K562 (cell line): ENCODE measurements around the gene PLXDC1. TPM values are rescaled to one million over a fixed set of nuclear protein-coding genes. Genes with fewer than 3 reads are reported as not detected.
A peak's percentile ranks its signal among the peaks of the same experiment; 100 is the strongest.

Source experiments
- BMI1 ChIP-seq: fragments of 150-350 bp; IDR thresholded peaks from 2 replicates; pipeline ENCODE4 v1.6.1; 2014; ENCODE audit warnings: low read length
- BRD4 ChIP-seq: fragments of 200-600 bp; sonication (generic); IDR thresholded peaks from 2 replicates; pipeline ENCODE4 v1.6.1; 2017; ENCODE audit warnings: inconsistent platforms
- CBFA2T3 ChIP-seq: fragments of 450-650 bp; IDR thresholded peaks from 2 replicates; pipeline ENCODE4 v1.6.1; 2017
- GABPB2 ChIP-seq: fragments of 250-450 bp; sonication (Bioruptor Pico); conservative IDR thresholded peaks from 2 replicates; pipeline ENCODE4 v1.5.1; 2021; ENCODE audit warnings: mild to moderate bottlenecking
- HNRNPK ChIP-seq: fragments of 200-400 bp; formaldehyde crosslinking; IDR thresholded peaks from one replicate; pipeline ENCODE4 v1.6.1; 2018; ENCODE audit warnings: mild to moderate bottlenecking, low read depth, low read length; ENCODE audit not compliant: poor library complexity, severe bottlenecking
- HNRNPL ChIP-seq: fragments of 200-400 bp; formaldehyde crosslinking; IDR thresholded peaks from 2 replicates; pipeline ENCODE4 v1.6.1; 2017; ENCODE audit warnings: low read depth, mild to moderate bottlenecking, low read length
- PRPF4 ChIP-seq: fragments of 200-400 bp; formaldehyde crosslinking; IDR thresholded peaks from one replicate; pipeline ENCODE4 v1.6.1; 2017; ENCODE audit warnings: low read length, low read depth, mild to moderate bottlenecking; ENCODE audit not compliant: insufficient read depth, poor library complexity, severe bottlenecking
- RFX1 ChIP-seq: fragments of 450-650 bp; IDR thresholded peaks from 2 replicates; pipeline ENCODE4 v1.6.1; 2016; ENCODE audit warnings: mild to moderate bottlenecking, moderate library complexity
- SAFB ChIP-seq: fragments of 200-400 bp; formaldehyde crosslinking; IDR thresholded peaks from 2 replicates; pipeline ENCODE4 v1.6.1; 2017; ENCODE audit warnings: low read depth, low read length, borderline replicate concordance
- TAL1 ChIP-seq: fragments of 450-650 bp; IDR thresholded peaks from 2 replicates; pipeline ENCODE4 v1.6.1; 2016; ENCODE audit warnings: mild to moderate bottlenecking
- TRIM24 ChIP-seq, 2 experiments: fragments of 450-650 bp; IDR thresholded peaks; 2 replicates each; pipeline ENCODE4 v1.6.1; 2016
- U2AF2 ChIP-seq: fragments of 200-400 bp; formaldehyde crosslinking; optimal IDR thresholded peaks from 2 replicates; pipeline ENCODE3; 2017; ENCODE audit warnings: low read depth, mild to moderate bottlenecking, low read length
- ZBTB17 ChIP-seq: fragments of 450-650 bp; formaldehyde crosslinking; IDR thresholded peaks from 2 replicates; pipeline ENCODE4 v1.4.0; 2020; ENCODE audit warnings: mild to moderate bottlenecking
- ZNF12 ChIP-seq: sonication (generic); formaldehyde crosslinking; IDR thresholded peaks from 2 replicates; pipeline ENCODE4 v1.4.0; 2020; ENCODE audit warnings: mild to moderate bottlenecking, missing genetic modification reagents
- ZNF134 ChIP-seq: fragments of 250-450 bp; sonication (Bioruptor Pico); conservative IDR thresholded peaks from 2 replicates; pipeline ENCODE4 v1.4.0; 2020
- ZNF140 ChIP-seq: fragments of 250-450 bp; sonication (Bioruptor Pico); IDR thresholded peaks from 2 replicates; pipeline ENCODE4 v1.8.0; 2021; ENCODE audit warnings: moderate library complexity, mild to moderate bottlenecking, inconsistent platforms
- polyA plus RNA-seq, 8 experiments: library from polyadenylated mRNA; depleted of rRNA in 4 of 8; stranded (reverse) in 5 of 8; unstranded in 3 of 8; fragments of >200 nt; fragmentation: Nextera tagmentation in 2 of 8; fragmentation: Illumina TruSeq in 1 of 8; extraction: Ambion mirVana in 2 of 8; extraction: Trizol in 1 of 8; gene quantifications; 2 replicates each; pipeline versions ENCODE4 v1.2.1 to v1.2.3, GENCODE V29; 2011 to 2014; ENCODE audit warnings: inconsistent platforms in 1 of 8, missing spikeins in 1 of 8
- total RNA-seq, 7 experiments: library from RNA; depleted of rRNA in 6 of 7; stranded (reverse); fragments of >200 nt in 6 of 7; fragmentation: Illumina TruSeq in 2 of 7; extraction: Trizol in 2 of 7; gene quantifications; 2 replicates each; pipeline versions ENCODE4 v1.2.1 to v1.2.3, GENCODE V29; 2011 to 2021; ENCODE audit warnings: low replicate concordance in 1 of 7
- TF ChIP-seq, protein P1 (sequence below): fragments of 250-450 bp; sonication (Bioruptor Pico); IDR thresholded peaks from 2 replicates; pipeline ENCODE4 v1.4.0; 2020; ENCODE audit warnings: mild to moderate bottlenecking, moderate library complexity
- TF ChIP-seq, protein P2 (sequence below): fragments of 450-650 bp; IDR thresholded peaks from 2 replicates; pipeline ENCODE4 v1.6.1; 2016; ENCODE audit warnings: mild to moderate bottlenecking, moderate library complexity

Gene PLXDC1
- total and polyA plus RNA-seq, 9 of the 15 experiments (the other 6 are each of a cell fraction or from before 2014, with no cell fraction given) = not detected

DNA sequence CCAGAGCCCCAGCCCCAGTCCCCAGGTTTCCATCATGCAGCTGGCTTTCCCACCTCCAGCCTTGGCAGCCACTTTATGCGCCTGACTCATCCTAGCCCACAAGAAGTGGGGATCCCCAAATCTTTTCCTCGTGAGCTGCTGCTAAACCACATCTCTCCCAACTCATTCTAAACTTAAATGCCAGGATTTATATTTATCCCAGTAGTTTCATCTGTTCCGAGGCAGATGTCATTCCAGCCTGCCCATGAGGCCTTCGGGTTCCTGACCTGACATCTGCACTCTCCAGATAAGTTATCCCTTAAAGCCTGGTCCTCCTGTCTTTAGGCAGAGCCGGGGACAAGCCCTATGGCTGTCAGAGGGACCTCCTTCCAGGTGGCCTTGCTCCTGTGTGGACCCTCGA, 16.6 kb downstream of the PLXDC1 start (continued):
- TF ChIP-seq, protein P1, sequence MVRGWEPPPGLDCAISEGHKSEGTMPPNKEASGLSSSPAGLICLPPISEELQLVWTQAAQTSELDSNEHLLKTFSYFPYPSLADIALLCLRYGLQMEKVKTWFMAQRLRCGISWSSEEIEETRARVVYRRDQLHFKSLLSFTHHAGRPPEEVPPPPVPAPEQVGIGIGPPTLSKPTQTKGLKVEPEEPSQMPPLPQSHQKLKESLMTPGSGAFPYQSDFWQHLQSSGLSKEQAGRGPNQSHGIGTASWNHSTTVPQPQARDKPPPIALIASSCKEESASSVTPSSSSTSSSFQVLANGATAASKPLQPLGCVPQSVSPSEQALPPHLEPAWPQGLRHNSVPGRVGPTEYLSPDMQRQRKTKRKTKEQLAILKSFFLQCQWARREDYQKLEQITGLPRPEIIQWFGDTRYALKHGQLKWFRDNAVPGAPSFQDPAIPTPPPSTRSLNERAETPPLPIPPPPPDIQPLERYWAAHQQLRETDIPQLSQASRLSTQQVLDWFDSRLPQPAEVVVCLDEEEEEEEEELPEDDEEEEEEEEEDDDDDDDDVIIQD = no peak
- TF ChIP-seq U2AF2 (no peak), BMI1 (no peak), ZBTB17 (CRISPR knock-in tag) (no peak), HNRNPL (no peak), CBFA2T3 (peak; percentile 84), GABPB2 (CRISPR knock-in tag) (no peak), ZNF12 (CRISPR knock-in tag) (no peak), PRPF4 (no peak), ZNF134 (CRISPR knock-in tag) (no peak), HNRNPK (no peak), ZNF140 (CRISPR knock-in tag) (no peak), TAL1 (peak; percentile 78), SAFB (no peak), BRD4 (no peak), TRIM24 (IDR thresholded peaks at IDR 0.05) (peak in 1 of 2 experiments; percentile 27; a peak in 2 of 4 replicates), RFX1 (no peak)
- TF ChIP-seq, protein P2, sequence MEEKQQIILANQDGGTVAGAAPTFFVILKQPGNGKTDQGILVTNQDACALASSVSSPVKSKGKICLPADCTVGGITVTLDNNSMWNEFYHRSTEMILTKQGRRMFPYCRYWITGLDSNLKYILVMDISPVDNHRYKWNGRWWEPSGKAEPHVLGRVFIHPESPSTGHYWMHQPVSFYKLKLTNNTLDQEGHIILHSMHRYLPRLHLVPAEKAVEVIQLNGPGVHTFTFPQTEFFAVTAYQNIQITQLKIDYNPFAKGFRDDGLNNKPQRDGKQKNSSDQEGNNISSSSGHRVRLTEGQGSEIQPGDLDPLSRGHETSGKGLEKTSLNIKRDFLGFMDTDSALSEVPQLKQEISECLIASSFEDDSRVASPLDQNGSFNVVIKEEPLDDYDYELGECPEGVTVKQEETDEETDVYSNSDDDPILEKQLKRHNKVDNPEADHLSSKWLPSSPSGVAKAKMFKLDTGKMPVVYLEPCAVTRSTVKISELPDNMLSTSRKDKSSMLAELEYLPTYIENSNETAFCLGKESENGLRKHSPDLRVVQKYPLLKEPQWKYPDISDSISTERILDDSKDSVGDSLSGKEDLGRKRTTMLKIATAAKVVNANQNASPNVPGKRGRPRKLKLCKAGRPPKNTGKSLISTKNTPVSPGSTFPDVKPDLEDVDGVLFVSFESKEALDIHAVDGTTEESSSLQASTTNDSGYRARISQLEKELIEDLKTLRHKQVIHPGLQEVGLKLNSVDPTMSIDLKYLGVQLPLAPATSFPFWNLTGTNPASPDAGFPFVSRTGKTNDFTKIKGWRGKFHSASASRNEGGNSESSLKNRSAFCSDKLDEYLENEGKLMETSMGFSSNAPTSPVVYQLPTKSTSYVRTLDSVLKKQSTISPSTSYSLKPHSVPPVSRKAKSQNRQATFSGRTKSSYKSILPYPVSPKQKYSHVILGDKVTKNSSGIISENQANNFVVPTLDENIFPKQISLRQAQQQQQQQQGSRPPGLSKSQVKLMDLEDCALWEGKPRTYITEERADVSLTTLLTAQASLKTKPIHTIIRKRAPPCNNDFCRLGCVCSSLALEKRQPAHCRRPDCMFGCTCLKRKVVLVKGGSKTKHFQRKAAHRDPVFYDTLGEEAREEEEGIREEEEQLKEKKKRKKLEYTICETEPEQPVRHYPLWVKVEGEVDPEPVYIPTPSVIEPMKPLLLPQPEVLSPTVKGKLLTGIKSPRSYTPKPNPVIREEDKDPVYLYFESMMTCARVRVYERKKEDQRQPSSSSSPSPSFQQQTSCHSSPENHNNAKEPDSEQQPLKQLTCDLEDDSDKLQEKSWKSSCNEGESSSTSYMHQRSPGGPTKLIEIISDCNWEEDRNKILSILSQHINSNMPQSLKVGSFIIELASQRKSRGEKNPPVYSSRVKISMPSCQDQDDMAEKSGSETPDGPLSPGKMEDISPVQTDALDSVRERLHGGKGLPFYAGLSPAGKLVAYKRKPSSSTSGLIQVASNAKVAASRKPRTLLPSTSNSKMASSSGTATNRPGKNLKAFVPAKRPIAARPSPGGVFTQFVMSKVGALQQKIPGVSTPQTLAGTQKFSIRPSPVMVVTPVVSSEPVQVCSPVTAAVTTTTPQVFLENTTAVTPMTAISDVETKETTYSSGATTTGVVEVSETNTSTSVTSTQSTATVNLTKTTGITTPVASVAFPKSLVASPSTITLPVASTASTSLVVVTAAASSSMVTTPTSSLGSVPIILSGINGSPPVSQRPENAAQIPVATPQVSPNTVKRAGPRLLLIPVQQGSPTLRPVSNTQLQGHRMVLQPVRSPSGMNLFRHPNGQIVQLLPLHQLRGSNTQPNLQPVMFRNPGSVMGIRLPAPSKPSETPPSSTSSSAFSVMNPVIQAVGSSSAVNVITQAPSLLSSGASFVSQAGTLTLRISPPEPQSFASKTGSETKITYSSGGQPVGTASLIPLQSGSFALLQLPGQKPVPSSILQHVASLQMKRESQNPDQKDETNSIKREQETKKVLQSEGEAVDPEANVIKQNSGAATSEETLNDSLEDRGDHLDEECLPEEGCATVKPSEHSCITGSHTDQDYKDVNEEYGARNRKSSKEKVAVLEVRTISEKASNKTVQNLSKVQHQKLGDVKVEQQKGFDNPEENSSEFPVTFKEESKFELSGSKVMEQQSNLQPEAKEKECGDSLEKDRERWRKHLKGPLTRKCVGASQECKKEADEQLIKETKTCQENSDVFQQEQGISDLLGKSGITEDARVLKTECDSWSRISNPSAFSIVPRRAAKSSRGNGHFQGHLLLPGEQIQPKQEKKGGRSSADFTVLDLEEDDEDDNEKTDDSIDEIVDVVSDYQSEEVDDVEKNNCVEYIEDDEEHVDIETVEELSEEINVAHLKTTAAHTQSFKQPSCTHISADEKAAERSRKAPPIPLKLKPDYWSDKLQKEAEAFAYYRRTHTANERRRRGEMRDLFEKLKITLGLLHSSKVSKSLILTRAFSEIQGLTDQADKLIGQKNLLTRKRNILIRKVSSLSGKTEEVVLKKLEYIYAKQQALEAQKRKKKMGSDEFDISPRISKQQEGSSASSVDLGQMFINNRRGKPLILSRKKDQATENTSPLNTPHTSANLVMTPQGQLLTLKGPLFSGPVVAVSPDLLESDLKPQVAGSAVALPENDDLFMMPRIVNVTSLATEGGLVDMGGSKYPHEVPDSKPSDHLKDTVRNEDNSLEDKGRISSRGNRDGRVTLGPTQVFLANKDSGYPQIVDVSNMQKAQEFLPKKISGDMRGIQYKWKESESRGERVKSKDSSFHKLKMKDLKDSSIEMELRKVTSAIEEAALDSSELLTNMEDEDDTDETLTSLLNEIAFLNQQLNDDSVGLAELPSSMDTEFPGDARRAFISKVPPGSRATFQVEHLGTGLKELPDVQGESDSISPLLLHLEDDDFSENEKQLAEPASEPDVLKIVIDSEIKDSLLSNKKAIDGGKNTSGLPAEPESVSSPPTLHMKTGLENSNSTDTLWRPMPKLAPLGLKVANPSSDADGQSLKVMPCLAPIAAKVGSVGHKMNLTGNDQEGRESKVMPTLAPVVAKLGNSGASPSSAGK = no peak
- TF ChIP-seq, all 486 proteins: peak for 11
